Brain microvascular endothelial cell (primary cell): Measurements from ENCODE around the gene DCAF17.

Source experiments
- DNase-seq: peaks from one replicate; pipeline ENCODE4 v3.0.0-alpha.2; 2020
- H3K27ac ChIP-seq: fragments of 250-450 bp; sonication (Bioruptor Pico); 2 replicates; pipeline ENCODE4 v1.5.1; 2020; ENCODE audit warnings: mild to moderate bottlenecking, moderate library complexity
- H3K27me3 ChIP-seq: fragments of 250-450 bp; sonication (Bioruptor Pico); replicated peaks from 2 replicates; pipeline ENCODE4 v1.5.1; 2020; ENCODE audit warnings: mild to moderate bottlenecking
- H3K36me3 ChIP-seq: fragments of 250-450 bp; sonication (Bioruptor Pico); replicated peaks from 2 replicates; pipeline ENCODE4 v1.5.1; 2020; ENCODE audit warnings: mild to moderate bottlenecking
- H3K4me3 ChIP-seq: 2 replicates; pipeline ENCODE4 v1.5.1; 2011; ENCODE audit warnings: low read depth, mild to moderate bottlenecking, control low read depth, low read length, moderate library complexity
- CTCF ChIP-seq: IDR thresholded peaks from 2 replicates; pipeline ENCODE4 v1.5.1; 2011; ENCODE audit warnings: low read depth, mild to moderate bottlenecking, moderate library complexity, low read length, control low read depth, inconsistent platforms; ENCODE audit errors: missing control alignments
- in situ Hi-C: cut with HindIII; loops from 2 replicates; pipeline ENCODE4 v1.10.0; 2017; ENCODE audit warnings: low sequenced_read_pairs, low pct_ligation_motif_present

DCAF17 gene

DNA sequence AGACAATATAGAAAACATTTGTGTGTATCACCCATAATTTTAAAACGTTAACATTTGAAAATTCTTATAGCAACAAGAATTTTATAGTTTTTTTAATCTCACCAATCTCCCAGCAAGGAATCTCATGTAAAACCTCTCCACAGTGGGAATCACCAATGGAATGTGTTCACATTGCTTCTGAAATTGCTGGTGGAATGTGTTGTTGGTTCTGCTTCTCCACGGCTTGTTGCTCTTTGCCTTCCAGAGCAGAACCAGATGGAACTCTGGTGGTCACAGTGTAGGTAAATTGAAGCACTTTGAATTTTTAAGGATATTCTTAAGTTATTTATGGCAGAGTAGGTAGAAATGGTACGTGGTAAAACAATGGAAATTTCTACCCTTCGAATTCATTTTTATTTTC, 35.1 kb downstream of the DCAF17 start:
- no peak for TF ChIP-seq CTCF
- Histone ChIP-seq H3K27me3 (no peaks in the 10 kb centered on the region), H3K4me3 (no peak overlapping the region), H3K27ac (no peak overlapping the region), H3K36me3 (peaks cover 8% of the 10 kb centered on the region)
- peak; percentile 24 for DNase-seq
- in situ Hi-C loops = no loop called here

GRCh38 chr2:171470129-171470528, 36.1 kb downstream of the DCAF17 start:
- TF ChIP-seq CTCF = no peak
- Histone ChIP-seq H3K27me3 (no peaks in the 10 kb centered on the region), H3K36me3 (peaks cover 8% of the 10 kb centered on the region), H3K27ac (no peak overlapping the region), H3K4me3 (no peak overlapping the region)
- DNase-seq = no peak
- in situ Hi-C loops = no loop called here

- no peak for DNase-seq
- TF ChIP-seq CTCF = no peak
- no peak overlapping the region for H3K27ac ChIP-seq
- no peak overlapping the region for H3K4me3 ChIP-seq
- in situ Hi-C loops = no loop called here
- no peaks in the 10 kb centered on the region for H3K27me3 ChIP-seq
- peaks cover 2% of the 10 kb centered on the region for H3K36me3 ChIP-seq
Observed at GRCh38 chr2:171475979-171476378, 42.0 kb downstream of the DCAF17 start.

DNA sequence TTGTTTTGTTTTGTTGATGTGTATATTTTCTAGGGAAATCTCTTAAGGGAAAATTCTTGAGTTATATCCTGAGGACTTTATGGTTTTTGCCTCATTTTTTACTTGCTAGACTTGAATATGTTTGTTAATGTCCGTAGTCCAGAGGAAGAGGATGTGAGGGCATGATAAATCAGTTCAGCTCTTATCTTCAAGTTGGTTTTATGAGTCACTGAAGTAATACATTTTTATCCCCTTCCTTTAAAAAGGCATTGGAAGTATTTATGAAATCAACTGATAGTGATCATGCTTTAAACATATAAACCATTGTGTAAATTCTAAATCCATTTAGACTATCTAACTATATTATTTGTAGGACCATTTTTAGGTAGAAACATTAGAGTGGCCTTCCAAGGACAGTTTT, 44.3 kb downstream of the DCAF17 start:
- in situ Hi-C loops = no loop called here

DNA sequence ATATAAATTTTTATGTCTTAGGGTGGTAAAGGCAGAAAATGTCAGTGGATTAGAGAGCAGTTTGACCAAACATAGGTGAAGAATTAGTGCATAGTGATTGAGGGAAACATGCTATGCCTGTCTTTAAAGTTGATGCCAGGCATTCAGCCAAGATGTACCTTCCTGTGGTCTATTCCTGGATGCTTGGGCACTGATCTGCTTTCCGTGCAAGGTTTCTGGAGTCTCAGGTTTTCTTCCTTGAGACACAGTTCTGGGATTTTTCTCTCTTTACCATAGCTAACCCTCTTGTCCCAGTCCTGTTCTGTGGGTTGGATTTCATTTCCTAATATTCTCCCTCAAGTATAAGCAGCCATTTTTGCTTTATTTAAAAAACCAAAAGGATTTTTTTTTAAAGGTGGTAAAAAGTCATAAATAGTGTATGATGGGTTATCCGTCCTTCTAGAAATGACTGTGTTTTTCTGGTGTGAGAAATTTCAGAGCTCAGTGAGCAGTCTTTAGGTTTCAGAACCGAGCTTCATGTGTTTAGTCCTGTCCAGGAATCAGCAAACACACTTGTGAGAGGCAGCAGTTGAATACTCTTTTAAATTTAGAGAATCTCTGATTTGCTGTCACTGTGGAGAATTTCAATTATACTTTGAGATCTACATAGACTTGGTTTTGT, 45.3 kb downstream of the DCAF17 start:
- in situ Hi-C loops = no loop called here
- Histone ChIP-seq H3K27ac (no peak overlapping the region), H3K27me3 (no peaks in the 10 kb centered on the region), H3K36me3 (no peaks in the 10 kb centered on the region), H3K4me3 (no peak overlapping the region)
- no peak for TF ChIP-seq CTCF
- peak; percentile 1 for DNase-seq

More for the DNA sequence above, 44.3 kb downstream of the DCAF17 start:
- Histone ChIP-seq H3K4me3 (no peak overlapping the region), H3K36me3 (peaks cover 2% of the 10 kb centered on the region), H3K27ac (no peak overlapping the region), H3K27me3 (no peaks in the 10 kb centered on the region)
- no peak for TF ChIP-seq CTCF
- peak; percentile 39 for DNase-seq

DNA sequence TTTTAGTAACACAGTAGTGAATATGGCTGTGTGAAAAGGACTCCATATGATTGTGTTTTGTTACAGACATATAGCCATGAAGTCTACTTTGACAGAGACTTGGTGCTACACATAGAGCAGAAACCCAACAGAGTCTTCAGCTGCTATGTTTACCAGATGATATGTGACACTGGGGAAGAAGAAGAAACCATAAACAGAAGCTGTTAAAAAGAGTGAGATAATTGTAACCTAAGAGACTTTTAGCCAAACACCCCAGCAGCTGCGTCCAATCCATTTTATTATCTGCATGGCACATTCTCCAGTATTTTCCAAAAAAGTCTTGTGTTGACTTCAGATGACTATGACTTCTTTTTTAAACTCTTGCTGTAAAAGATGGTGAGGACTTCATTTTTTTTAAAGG, 46.9 kb downstream of the DCAF17 start:
- no peak for TF ChIP-seq CTCF
- Histone ChIP-seq H3K27ac (no peak overlapping the region), H3K36me3 (no peaks in the 10 kb centered on the region), H3K27me3 (no peaks in the 10 kb centered on the region), H3K4me3 (no peak overlapping the region)
- DNase-seq = no peak
- in situ Hi-C loops = no loop called here
